Chondrocyte (in vitro differentiated cells): ENCODE results near the gene NLRC5. TPM values are rescaled to one million over a fixed set of nuclear protein-coding genes. Genes with fewer than 3 reads are reported as not detected.

Experiments
- DNase-seq: peaks from one replicate; pipeline ENCODE4 v3.0.0; 2021; ENCODE audit warnings: mixed read lengths, low spot score
- H3K27ac Mint-ChIP-seq: one replicate; pipeline ENCODE4 v1.8.0; 2021; ENCODE audit warnings: mild to moderate bottlenecking, moderate library complexity, mixed read lengths; ENCODE audit not compliant: unreplicated experiment
- H3K27me3 Mint-ChIP-seq: 2 replicates; pipeline ENCODE4 v1.8.0; 2021; ENCODE audit warnings: low read depth, mixed read lengths
- H3K36me3 Mint-ChIP-seq: 2 replicates; pipeline ENCODE4 v1.8.0; 2021; ENCODE audit warnings: low read depth, mixed read lengths
- H3K4me1 Mint-ChIP-seq: 2 replicates; pipeline ENCODE4 v1.8.0; 2021; ENCODE audit warnings: low read depth, mild to moderate bottlenecking, mixed read lengths
- H3K4me3 Mint-ChIP-seq: one replicate; pipeline ENCODE4 v1.8.0; 2021; ENCODE audit warnings: mild to moderate bottlenecking, moderate library complexity, mixed read lengths; ENCODE audit not compliant: unreplicated experiment
- H3K9me3 Mint-ChIP-seq: 2 replicates; pipeline ENCODE4 v1.8.0; 2021; ENCODE audit warnings: low read depth, mixed read lengths
- CTCF ChIP-seq: fragments of 200-600 bp; sonication (generic); IDR thresholded peaks from 2 replicates; pipeline ENCODE4 v1.5.0; 2021; ENCODE audit warnings: antibody characterized with exemption, mild to moderate bottlenecking, moderate library complexity
- total RNA-seq: library from RNA; stranded (reverse); gene quantifications from 3 replicates; pipeline ENCODE4 v1.2.1, GENCODE V29; 2021

The NLRC5 gene
- total RNA-seq, 1 donor from 2014 or later, result 6.3 TPM

- no peak overlapping the region for H3K27ac Mint-ChIP-seq
- peaks cover 13% of the 10 kb centered on the region for H3K4me1 Mint-ChIP-seq
- H3K27me3 Mint-ChIP-seq, result no peaks in the 10 kb centered on the region
- H3K9me3 Mint-ChIP-seq, result no peaks in the 10 kb centered on the region
- DNase-seq, result no peak
- H3K36me3 Mint-ChIP-seq, result no peaks in the 10 kb centered on the region
- TF ChIP-seq CTCF, result no peak
- H3K4me3 Mint-ChIP-seq, result no peak overlapping the region
These were observed 7.9 kb downstream of the NLRC5 start for GRCh38 chr16:56997264-56997663.

- H3K4me3 Mint-ChIP-seq, result no peak overlapping the region
- H3K27ac Mint-ChIP-seq, result no peak overlapping the region
- TF ChIP-seq CTCF, result no peak
- no peak for DNase-seq
- no peaks in the 10 kb centered on the region for H3K27me3 Mint-ChIP-seq
- no peaks in the 10 kb centered on the region for H3K36me3 Mint-ChIP-seq
- H3K9me3 Mint-ChIP-seq, result no peaks in the 10 kb centered on the region
- peaks cover 13% of the 10 kb centered on the region for H3K4me1 Mint-ChIP-seq
These were observed 8.6 kb downstream of the NLRC5 start for GRCh38 chr16:56997931-56998330.

- Mint-ChIP-seq H3K9me3 (no peaks in the 10 kb centered on the region), H3K4me3 (no peak overlapping the region), H3K36me3 (no peaks in the 10 kb centered on the region), H3K27ac (no peak overlapping the region), H3K4me1 (peaks cover 13% of the 10 kb centered on the region), H3K27me3 (no peaks in the 10 kb centered on the region)
- no peak for DNase-seq
- no peak for TF ChIP-seq CTCF
These were observed 9.0 kb downstream of the NLRC5 start for GRCh38 chr16:56998352-56998751.

- peaks cover 13% of the 10 kb centered on the region for H3K4me1 Mint-ChIP-seq
- DNase-seq, result no peak
- no peak for TF ChIP-seq CTCF
- no peaks in the 10 kb centered on the region for H3K9me3 Mint-ChIP-seq
- H3K27ac Mint-ChIP-seq, result no peak overlapping the region
- no peaks in the 10 kb centered on the region for H3K27me3 Mint-ChIP-seq
- H3K4me3 Mint-ChIP-seq, result no peak overlapping the region
- H3K36me3 Mint-ChIP-seq, result no peaks in the 10 kb centered on the region
These were observed 9.5 kb downstream of the NLRC5 start for GRCh38 chr16:56998861-56999260.

- DNase-seq, result no peak
- Mint-ChIP-seq H3K9me3 (no peaks in the 10 kb centered on the region), H3K27me3 (no peaks in the 10 kb centered on the region), H3K4me1 (peaks cover 13% of the 10 kb centered on the region), H3K27ac (no peak overlapping the region), H3K36me3 (no peaks in the 10 kb centered on the region), H3K4me3 (no peak overlapping the region)
- TF ChIP-seq CTCF, result no peak
These were observed 10.3 kb downstream of the NLRC5 start for GRCh38 chr16:56999409-57000270.
